Lower leg skin (tissue), 4 donors: Measurements from ENCODE around the gene RYK. TPM values are rescaled to one million over a fixed set of nuclear protein-coding genes. Genes with fewer than 3 reads are reported as not detected.

ENCODE experiments used
- DNase-seq, 2 donors: peaks; one replicate each; pipeline ENCODE4 v3.0.0-alpha.2; 2019; ENCODE audit warnings: low spot score in 2 of 2
- H3K4me3 ChIP-seq: fragments of 200-600 bp; sonication (generic); 2 replicates; pipeline ENCODE4 v1.5.1; 2017; ENCODE audit warnings: mild to moderate bottlenecking, low read depth; ENCODE audit not compliant: poor library complexity, severe bottlenecking
- CTCF ChIP-seq, 3 donors: fragments of 450-650 bp; IDR thresholded peaks; one replicate each; pipeline ENCODE4 v1.5.1; 2016; ENCODE audit warnings: antibody characterized with exemption in 3 of 3, mild to moderate bottlenecking in 3 of 3, moderate library complexity in 2 of 3
- POLR2A ChIP-seq, 2 donors: fragments of 450-650 bp; IDR thresholded peaks; one replicate each; pipeline ENCODE4 v1.6.1; 2016 to 2017; ENCODE audit warnings: antibody characterized with exemption in 2 of 2, mild to moderate bottlenecking in 1 of 2, moderate library complexity in 1 of 2
- WGBS, 2 donors: methylation state at CpG; one replicate each; pipeline ENCODE4 v1.1.5; 2018; 5-methylcytosine and 5-hydroxymethylcytosine counted together
- intact Hi-C: fragments of 100-400 bp; cut with DNase I; formaldehyde crosslinking; loops from one replicate; pipeline ENCODE4 v1.15.0; 2023; ENCODE audit warnings: low total_unique reads
- total RNA-seq, 4 donors: library from RNA; depleted of rRNA; stranded (reverse); fragments of >200 nt; gene quantifications; one replicate each; pipeline ENCODE4 v1.1.0, GENCODE V29; 2016

RYK gene
- total RNA-seq, 4 donors from 2014 or later: 44.8 to 66.7 (median 56.6) TPM

- no peak for TF ChIP-seq POLR2A (IDR thresholded peaks at IDR 0.05)
- no peak for TF ChIP-seq CTCF (IDR thresholded peaks at IDR 0.05)
- intact Hi-C loops: no loop called here
- DNase-seq: no peak
- H3K4me3 ChIP-seq: no peak overlapping the region
- 48 to 63% methylated on average over 2 of the region's 2 CpGs for WGBS, 2 donors
Observed at GRCh38 chr3:134150476-134150875, 100.2 kb downstream of the RYK start.

DNA sequence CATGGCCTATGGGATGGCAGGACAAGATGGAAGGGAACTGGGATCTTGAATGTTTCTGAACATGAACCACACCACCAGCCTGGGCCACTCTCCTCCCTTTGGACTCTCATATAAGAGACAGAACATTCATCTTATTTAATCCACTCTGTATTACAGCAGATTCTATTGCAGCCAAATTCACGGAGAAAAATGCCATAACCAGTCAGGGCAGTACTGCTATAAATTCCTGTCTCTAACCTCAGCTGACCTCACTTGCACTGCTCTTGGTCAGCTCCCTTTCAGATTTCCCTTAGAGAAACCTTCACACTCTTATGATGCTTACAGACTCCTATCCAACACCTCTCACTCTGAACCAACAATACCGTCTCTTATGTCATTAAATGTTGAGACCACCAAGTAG is 101.4 kb downstream of the RYK start:
- no peak overlapping the region for H3K4me3 ChIP-seq
- intact Hi-C loops: no loop called here
- no peak for DNase-seq
- 64 to 66% methylated on average over 2 of the region's 2 CpGs for WGBS, 2 donors
- TF ChIP-seq CTCF (IDR thresholded peaks at IDR 0.05) (no peak), POLR2A (IDR thresholded peaks at IDR 0.05) (no peak)

DNA sequence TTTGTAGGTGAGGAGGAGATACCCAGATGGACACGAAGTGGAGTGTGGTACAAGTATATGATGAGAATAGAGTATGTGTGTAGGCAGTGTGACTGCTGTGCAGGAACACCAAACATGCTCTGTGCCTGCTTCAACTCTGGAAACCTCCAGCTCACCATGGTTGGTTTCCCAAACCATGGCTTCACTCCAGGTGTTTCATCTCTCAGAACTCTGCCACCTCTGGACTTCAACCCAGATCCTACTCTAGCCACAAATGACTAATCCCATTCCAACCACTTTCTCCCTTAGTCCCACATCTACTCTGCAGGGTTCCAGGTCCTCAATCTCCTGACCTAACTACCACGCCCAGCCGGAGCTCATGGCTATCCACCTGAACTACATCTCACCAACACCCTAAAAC is 102.1 kb downstream of the RYK start:
- WGBS, 2 donors: 98% methylated on average over 3 of the region's 3 CpGs
- no peak for DNase-seq
- no peak overlapping the region for H3K4me3 ChIP-seq
- intact Hi-C loops: no loop called here
- no peak for TF ChIP-seq POLR2A (IDR thresholded peaks at IDR 0.05)
- no peak for TF ChIP-seq CTCF (IDR thresholded peaks at IDR 0.05)

DNA sequence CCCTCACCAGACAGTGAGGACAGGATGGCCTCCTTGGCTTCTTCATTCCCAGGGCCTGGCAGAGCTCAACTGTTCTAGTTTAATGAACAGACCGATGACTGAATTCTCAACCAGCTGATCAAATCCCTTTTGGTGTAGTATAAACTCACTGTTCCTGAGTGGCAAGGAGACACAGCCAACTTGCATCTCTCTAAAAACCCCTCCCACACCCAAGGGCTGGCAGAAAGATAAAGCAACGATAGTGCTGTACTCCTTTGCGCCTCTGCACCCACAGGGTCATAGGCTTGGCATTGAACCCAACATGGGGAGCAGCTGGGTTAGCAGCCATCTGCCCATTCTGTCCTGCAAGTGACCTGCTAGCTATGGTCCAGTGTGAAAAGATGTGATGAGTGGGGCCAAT is 103.2 kb downstream of the RYK start:
- TF ChIP-seq POLR2A (IDR thresholded peaks at IDR 0.05): no peak
- TF ChIP-seq CTCF (IDR thresholded peaks at IDR 0.05): no peak

DNA sequence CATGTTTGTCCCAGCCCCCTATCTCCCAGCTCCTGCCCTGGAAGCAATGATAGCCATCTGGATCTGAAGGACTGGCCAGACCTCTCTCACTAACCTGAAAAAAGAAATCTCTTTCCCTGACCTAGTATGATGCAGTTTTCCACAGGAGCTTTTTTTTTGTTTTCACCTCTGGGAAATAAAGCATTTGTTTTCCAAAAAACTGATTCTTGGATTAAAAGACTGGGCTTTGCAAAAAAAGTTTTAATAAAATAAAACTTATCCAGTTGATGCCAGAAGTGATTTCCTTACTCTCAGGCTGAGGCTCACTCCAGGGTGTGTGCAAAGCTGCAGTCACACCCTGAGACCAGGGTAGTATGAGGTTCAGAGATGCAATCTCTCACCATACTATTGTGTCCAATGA is 104.0 kb downstream of the RYK start:
- intact Hi-C loops: no loop called here
- no peak for DNase-seq
- H3K4me3 ChIP-seq: no peak overlapping the region
- TF ChIP-seq POLR2A (IDR thresholded peaks at IDR 0.05): no peak
- no peak for TF ChIP-seq CTCF (IDR thresholded peaks at IDR 0.05)

More for the DNA sequence above, 103.2 kb downstream of the RYK start:
- intact Hi-C loops: no loop called here
- no peak overlapping the region for H3K4me3 ChIP-seq
- DNase-seq: no peak
- WGBS, 2 donors: 59 to 62% methylated on average over 3 of the region's 3 CpGs

GRCh38 chr3:134145183-134145582 is 105.5 kb downstream of the RYK start:
- no peak for TF ChIP-seq CTCF (IDR thresholded peaks at IDR 0.05)
- TF ChIP-seq POLR2A (IDR thresholded peaks at IDR 0.05): no peak
- 71 to 86% methylated on average over 3 of the region's 3 CpGs for WGBS, 2 donors
- no peak for DNase-seq
- no peak overlapping the region for H3K4me3 ChIP-seq
- intact Hi-C loops: no loop called here
